Vagina (tissue), 2 donors: ENCODE measurements around the gene SNX13.

Experiments
- POLR2A ChIP-seq, 2 donors: fragments of 450-650 bp; IDR thresholded peaks; one replicate each; pipeline ENCODE4 v1.6.1; 2017; ENCODE audit warnings: antibody characterized with exemption in 2 of 2, mild to moderate bottlenecking in 2 of 2, moderate library complexity in 2 of 2
- POLR2AphosphoS5 ChIP-seq, 2 donors: sonication (generic); formaldehyde crosslinking; IDR thresholded peaks; one replicate each; pipeline ENCODE4 v1.9.0; 2017; ENCODE audit warnings: antibody characterized with exemption in 2 of 2, mild to moderate bottlenecking in 2 of 2, low read depth in 1 of 2; ENCODE audit not compliant: insufficient read depth in 1 of 2
- TF ChIP-seq, protein P1 (sequence below), 3 experiments: fragments of 450-650 bp in 2 of 3; fragments of 200-600 bp in 1 of 3; sonication (generic) in 1 of 3; IDR thresholded peaks; one replicate each; pipeline ENCODE4 v1.5.1; 2017 to 2019; ENCODE audit warnings: antibody characterized with exemption in 3 of 3, mild to moderate bottlenecking in 2 of 3, moderate library complexity in 2 of 3

DNA sequence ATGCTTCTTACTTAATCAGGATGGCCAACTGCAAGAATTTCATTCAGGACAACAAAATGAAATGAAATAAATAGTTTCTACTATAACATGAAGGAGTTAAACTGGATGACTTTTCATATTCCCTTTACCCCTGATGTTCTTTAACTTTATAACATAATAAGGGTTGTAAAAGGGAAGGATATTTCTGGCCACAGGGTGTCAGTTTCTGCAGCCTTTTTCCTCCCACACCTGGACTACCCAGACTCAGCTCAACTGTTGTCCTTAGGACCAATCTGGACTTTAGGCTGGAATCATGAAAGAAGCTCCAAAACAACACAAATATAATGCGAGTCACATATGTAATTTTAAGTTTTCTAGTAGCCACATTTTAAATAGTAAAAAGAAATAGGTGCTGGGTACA lies 44.0 kb upstream of the SNX13 start:
- TF ChIP-seq, protein P1, sequence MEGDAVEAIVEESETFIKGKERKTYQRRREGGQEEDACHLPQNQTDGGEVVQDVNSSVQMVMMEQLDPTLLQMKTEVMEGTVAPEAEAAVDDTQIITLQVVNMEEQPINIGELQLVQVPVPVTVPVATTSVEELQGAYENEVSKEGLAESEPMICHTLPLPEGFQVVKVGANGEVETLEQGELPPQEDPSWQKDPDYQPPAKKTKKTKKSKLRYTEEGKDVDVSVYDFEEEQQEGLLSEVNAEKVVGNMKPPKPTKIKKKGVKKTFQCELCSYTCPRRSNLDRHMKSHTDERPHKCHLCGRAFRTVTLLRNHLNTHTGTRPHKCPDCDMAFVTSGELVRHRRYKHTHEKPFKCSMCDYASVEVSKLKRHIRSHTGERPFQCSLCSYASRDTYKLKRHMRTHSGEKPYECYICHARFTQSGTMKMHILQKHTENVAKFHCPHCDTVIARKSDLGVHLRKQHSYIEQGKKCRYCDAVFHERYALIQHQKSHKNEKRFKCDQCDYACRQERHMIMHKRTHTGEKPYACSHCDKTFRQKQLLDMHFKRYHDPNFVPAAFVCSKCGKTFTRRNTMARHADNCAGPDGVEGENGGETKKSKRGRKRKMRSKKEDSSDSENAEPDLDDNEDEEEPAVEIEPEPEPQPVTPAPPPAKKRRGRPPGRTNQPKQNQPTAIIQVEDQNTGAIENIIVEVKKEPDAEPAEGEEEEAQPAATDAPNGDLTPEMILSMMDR (IDR thresholded peaks at IDR 0.05), result no peak
- no peak for TF ChIP-seq POLR2AphosphoS5 (IDR thresholded peaks at IDR 0.05; ENCODE audit: insufficient read depth in 1 of 2, low read depth in 1 of 2)
- no peak for TF ChIP-seq POLR2A (IDR thresholded peaks at IDR 0.05)
